CD4-positive, alpha-beta T cell treated with Interleukin-17A for 1 hour (primary cell): ENCODE measurements around the gene DIS3L2.
"Not testable (repeated sequence)": the region's sequence is repeated elsewhere in the genome, so short reads cannot be mapped to it uniquely, and the experiment has no call there.

Experiments
- DNase-seq: peaks from one replicate; pipeline ENCODE4 v3.0.0-alpha.2; 2020

Gene DIS3L2

GRCh38 chr2:231928901-231929725, 32.4 kb upstream of the DIS3L2 start:
- no peak for DNase-seq

GRCh38 chr2:231929961-231930592, 31.4 kb upstream of the DIS3L2 start:
- no peak for DNase-seq

- DNase-seq, result no peak
Observed at GRCh38 chr2:231930593-231931281, 30.8 kb upstream of the DIS3L2 start.

- no peak for DNase-seq
Observed at GRCh38 chr2:231931481-231931915, 30.0 kb upstream of the DIS3L2 start.

- DNase-seq, result no peak
Observed at GRCh38 chr2:231932711-231932970, 28.9 kb upstream of the DIS3L2 start.

- DNase-seq, result no peak
Observed at GRCh38 chr2:231932985-231933915, 28.3 kb upstream of the DIS3L2 start.

- no peak for DNase-seq
Observed at GRCh38 chr2:231933916-231934401, 27.6 kb upstream of the DIS3L2 start.

- DNase-seq, result no peak
Observed at GRCh38 chr2:231934441-231935206, 26.9 kb upstream of the DIS3L2 start.

- DNase-seq, result no peak
Observed at GRCh38 chr2:231935207-231935524, 26.3 kb upstream of the DIS3L2 start.

GRCh38 chr2:231935815-231936214, 25.7 kb upstream of the DIS3L2 start:
- no peak for DNase-seq

GRCh38 chr2:231936491-231936890, 25.0 kb upstream of the DIS3L2 start:
- no peak for DNase-seq

GRCh38 chr2:231937057-231937456, 24.5 kb upstream of the DIS3L2 start:
- DNase-seq, result no peak

- DNase-seq, result no peak
Observed at GRCh38 chr2:231939022-231939421, 22.5 kb upstream of the DIS3L2 start.

- DNase-seq, result no peak
Observed at GRCh38 chr2:231940795-231941194, 20.7 kb upstream of the DIS3L2 start.

- no peak for DNase-seq
Observed at GRCh38 chr2:231941673-231942072, 19.8 kb upstream of the DIS3L2 start.

GRCh38 chr2:231942180-231942579, 19.3 kb upstream of the DIS3L2 start:
- no peak for DNase-seq

GRCh38 chr2:231946241-231946814, 15.2 kb upstream of the DIS3L2 start:
- no peak for DNase-seq

GRCh38 chr2:231947112-231947511, 14.4 kb upstream of the DIS3L2 start:
- DNase-seq, result not testable (repeated sequence)

GRCh38 chr2:231947694-231948093, 13.8 kb upstream of the DIS3L2 start:
- no peak for DNase-seq

- DNase-seq, result no peak
Observed at GRCh38 chr2:231951452-231952035, 10.0 kb upstream of the DIS3L2 start.

- no peak for DNase-seq
Observed at GRCh38 chr2:231955758-231956472, 5.6 kb upstream of the DIS3L2 start.
